ENCODE measurements around the gene GIMAP4.
"Not testable (repeated sequence)": the region's sequence is repeated elsewhere in the genome, so short reads cannot be mapped to it uniquely, and the experiment has no call there.

Gene GIMAP4

GRCh38 chr7:150572496-150572895, 5.3 kb downstream of the GIMAP4 start:
- no peak for DNase-seq (ENCODE audit: low read depth)
- H3K4me3 ChIP-seq (ENCODE audit: low read depth, low read length): no peak overlapping the region

GRCh38 chr7:150579979-150580637, 12.9 kb downstream of the GIMAP4 start:
- not testable (repeated sequence) for DNase-seq (ENCODE audit: low read depth); H3K4me3 ChIP-seq (ENCODE audit: low read depth, low read length)

- no peak overlapping the region for H3K4me3 ChIP-seq (ENCODE audit: low read depth, low read length)
- DNase-seq (ENCODE audit: low read depth): no peak
These were observed 13.6 kb downstream of the GIMAP4 start for GRCh38 chr7:150580638-150581394.

- no peak overlapping the region for H3K4me3 ChIP-seq (ENCODE audit: low read depth, low read length)
- DNase-seq (ENCODE audit: low read depth): no peak
These were observed 18.0 kb downstream of the GIMAP4 start for GRCh38 chr7:150585199-150585598.

GRCh38 chr7:150586068-150586784, 19.0 kb downstream of the GIMAP4 start:
- H3K4me3 ChIP-seq (ENCODE audit: low read depth, low read length): no peak overlapping the region
- no peak for DNase-seq (ENCODE audit: low read depth)

GRCh38 chr7:150586785-150587152, 19.6 kb downstream of the GIMAP4 start:
- no peak overlapping the region for H3K4me3 ChIP-seq (ENCODE audit: low read depth, low read length)

GRCh38 chr7:150587551-150587950, 20.4 kb downstream of the GIMAP4 start:
- no peak overlapping the region for H3K4me3 ChIP-seq (ENCODE audit: low read depth, low read length)
- DNase-seq (ENCODE audit: low read depth): no peak

More at GRCh38 chr7:150586785-150587152, 19.6 kb downstream of the GIMAP4 start:
- no peak for DNase-seq (ENCODE audit: low read depth)

GRCh38 chr7:150594805-150595204, 27.6 kb downstream of the GIMAP4 start:
- no peak for DNase-seq (ENCODE audit: low read depth)
- H3K4me3 ChIP-seq (ENCODE audit: low read depth, low read length): no peak overlapping the region

GRCh38 chr7:150595361-150595760, 28.2 kb downstream of the GIMAP4 start:
- no peak for DNase-seq (ENCODE audit: low read depth)
- no peak overlapping the region for H3K4me3 ChIP-seq (ENCODE audit: low read depth, low read length)

- H3K4me3 ChIP-seq (ENCODE audit: low read depth, low read length); DNase-seq (ENCODE audit: low read depth): not testable (repeated sequence)
These were observed 36.4 kb downstream of the GIMAP4 start for GRCh38 chr7:150603600-150603999.

GRCh38 chr7:150610233-150610632, 43.0 kb downstream of the GIMAP4 start:
- no peak for DNase-seq (ENCODE audit: low read depth)
- no peak overlapping the region for H3K4me3 ChIP-seq (ENCODE audit: low read depth, low read length)

- DNase-seq (ENCODE audit: low read depth): no peak
- no peak overlapping the region for H3K4me3 ChIP-seq (ENCODE audit: low read depth, low read length)
These were observed 45.7 kb downstream of the GIMAP4 start for GRCh38 chr7:150612925-150613324.

- no peak for DNase-seq (ENCODE audit: low read depth)
- no peak overlapping the region for H3K4me3 ChIP-seq (ENCODE audit: low read depth, low read length)
These were observed 46.7 kb downstream of the GIMAP4 start for GRCh38 chr7:150613880-150614279.

GRCh38 chr7:150614426-150614825, 47.2 kb downstream of the GIMAP4 start:
- not testable (repeated sequence) for H3K4me3 ChIP-seq (ENCODE audit: low read depth, low read length); DNase-seq (ENCODE audit: low read depth)

- not testable (repeated sequence) for DNase-seq (ENCODE audit: low read depth)
These were observed 48.1 kb downstream of the GIMAP4 start for GRCh38 chr7:150615221-150615755.

GRCh38 chr7:150620061-150620460, 52.9 kb downstream of the GIMAP4 start:
- no peak overlapping the region for H3K4me3 ChIP-seq (ENCODE audit: low read depth, low read length)
- no peak for DNase-seq (ENCODE audit: low read depth)

More at GRCh38 chr7:150615221-150615755, 48.1 kb downstream of the GIMAP4 start:
- not testable (repeated sequence) for H3K4me3 ChIP-seq (ENCODE audit: low read depth, low read length)

- DNase-seq (ENCODE audit: low read depth): no peak
- H3K4me3 ChIP-seq (ENCODE audit: low read depth, low read length): no peak overlapping the region
These were observed 53.6 kb downstream of the GIMAP4 start for GRCh38 chr7:150620617-150621371.

GRCh38 chr7:150621376-150621775, 54.2 kb downstream of the GIMAP4 start:
- no peak for DNase-seq (ENCODE audit: low read depth)
- no peak overlapping the region for H3K4me3 ChIP-seq (ENCODE audit: low read depth, low read length)

All from skeletal muscle cell (primary cell).